H9 (cell line): ENCODE data around the gene TBC1D24. TPM values are rescaled to one million over a fixed set of nuclear protein-coding genes. Genes with fewer than 3 reads are reported as not detected.
A peak's percentile ranks its signal among the peaks of the same experiment; 100 is the strongest.

Source experiments
- DNase-seq: peaks from one replicate; pipeline ENCODE4 v3.0.0-alpha.2; 2017
- H2AFZ ChIP-seq: one replicate; pipeline ENCODE4 v1.6.1; 2013; ENCODE audit warnings: mild to moderate bottlenecking, low read length, control low read depth, moderate library complexity
- H2AK5ac ChIP-seq: 2 replicates; pipeline ENCODE4 v1.6.1; 2013; ENCODE audit warnings: low read length, control low read depth, mixed read lengths; ENCODE audit not compliant: insufficient read length
- H2BK120ac ChIP-seq: one replicate; pipeline ENCODE4 v1.6.1; 2013; ENCODE audit warnings: low read depth, mild to moderate bottlenecking, low read length, control low read depth, inconsistent platforms; ENCODE audit not compliant: poor library complexity, severe bottlenecking
- H2BK12ac ChIP-seq: 2 replicates; pipeline ENCODE4 v1.6.1; 2013; ENCODE audit warnings: low read length, control low read depth, mixed read lengths, low read depth; ENCODE audit not compliant: insufficient read length
- H2BK15ac ChIP-seq: 2 replicates; pipeline ENCODE4 v1.6.1; 2013; ENCODE audit warnings: low read depth, low read length, control low read depth
- H2BK20ac ChIP-seq: one replicate; pipeline ENCODE4 v1.6.1; 2013; ENCODE audit warnings: low read depth, mild to moderate bottlenecking, low read length, control low read depth, inconsistent platforms; ENCODE audit not compliant: poor library complexity, severe bottlenecking
- H2BK5ac ChIP-seq: 2 replicates; pipeline ENCODE4 v1.6.1; 2013; ENCODE audit warnings: low read length, control low read depth, mixed read lengths; ENCODE audit not compliant: insufficient read length
- H3K14ac ChIP-seq: 2 replicates; pipeline ENCODE4 v1.6.1; 2013; ENCODE audit warnings: low read length, control low read depth; ENCODE audit not compliant: insufficient read depth
- H3K18ac ChIP-seq: 2 replicates; pipeline ENCODE4 v1.6.1; 2013; ENCODE audit warnings: low read depth, mild to moderate bottlenecking, mixed read lengths, low read length, control low read depth; ENCODE audit not compliant: insufficient read length
- H3K23ac ChIP-seq: 2 replicates; pipeline ENCODE4 v1.6.1; 2013; ENCODE audit warnings: low read length, control low read depth, mixed read lengths, low read depth; ENCODE audit not compliant: insufficient read length
- H3K23me2 ChIP-seq: 2 replicates; pipeline ENCODE4 v1.6.1; 2013; ENCODE audit warnings: low read depth, mild to moderate bottlenecking, mixed read lengths, low read length, control low read depth; ENCODE audit not compliant: insufficient read length, poor library complexity, severe bottlenecking
- H3K27ac ChIP-seq: 2 replicates; pipeline ENCODE4 v1.5.1; 2013; ENCODE audit warnings: low read length, control low read depth, mixed read lengths, low read depth; ENCODE audit not compliant: insufficient read length
- H3K27me3 ChIP-seq: 2 replicates; pipeline ENCODE4 v1.6.1; 2013; ENCODE audit warnings: low read length, control low read depth, inconsistent platforms; ENCODE audit not compliant: insufficient read depth
- H3K4ac ChIP-seq: 2 replicates; pipeline ENCODE4 v1.6.1; 2013; ENCODE audit warnings: low read depth, mild to moderate bottlenecking, control low read depth, inconsistent platforms, low read length, moderate library complexity
- H3K4me1 ChIP-seq: 2 replicates; pipeline ENCODE4 v1.6.1; 2013; ENCODE audit warnings: low read length, control low read depth, inconsistent platforms; ENCODE audit not compliant: insufficient read depth
- H3K4me2 ChIP-seq: 2 replicates; pipeline ENCODE4 v1.6.1; 2013; ENCODE audit warnings: low read length, control low read depth, mixed read lengths; ENCODE audit not compliant: insufficient read length, insufficient read depth
- H3K56ac ChIP-seq: 2 replicates; pipeline ENCODE4 v1.6.1; 2013; ENCODE audit warnings: low read depth, mild to moderate bottlenecking, mixed read lengths, low read length, control low read depth; ENCODE audit not compliant: insufficient read length
- H3K79me1 ChIP-seq: 2 replicates; pipeline ENCODE4 v1.6.1; 2013; ENCODE audit warnings: low read depth, mild to moderate bottlenecking, moderate library complexity, low read length, control low read depth, inconsistent platforms; ENCODE audit not compliant: insufficient read depth, poor library complexity, severe bottlenecking
- H3K79me2 ChIP-seq: 2 replicates; pipeline ENCODE4 v1.6.1; 2013; ENCODE audit warnings: low read length, control low read depth, inconsistent platforms; ENCODE audit not compliant: insufficient read depth
- H3K9ac ChIP-seq: 2 replicates; pipeline ENCODE4 v1.6.1; 2013; ENCODE audit warnings: low read length, control low read depth, mixed read lengths; ENCODE audit not compliant: insufficient read length; ENCODE audit errors: extremely low read depth
- H3K9me3 ChIP-seq: one replicate; pipeline ENCODE4 v1.6.1; 2013; ENCODE audit warnings: low read depth, low read length, inconsistent platforms; ENCODE audit not compliant: control insufficient read depth
- H3T11ph ChIP-seq: one replicate; pipeline ENCODE4 v1.6.1; 2013; ENCODE audit warnings: mild to moderate bottlenecking, low read length, control low read depth, inconsistent platforms
- H4K20me1 ChIP-seq: one replicate; pipeline ENCODE4 v1.6.1; 2013; ENCODE audit not compliant: control insufficient read depth, insufficient read length, insufficient read depth
- H4K5ac ChIP-seq: 2 replicates; pipeline ENCODE4 v1.6.1; 2013; ENCODE audit warnings: low read depth, mild to moderate bottlenecking, mixed read lengths, low read length, control low read depth; ENCODE audit not compliant: insufficient read length
- H4K8ac ChIP-seq: replicated peaks from 2 replicates; pipeline ENCODE4 v1.6.1; 2013; ENCODE audit warnings: low read length, control low read depth, mixed read lengths, low read depth; ENCODE audit not compliant: insufficient read length
- H4K91ac ChIP-seq: 2 replicates; pipeline ENCODE4 v1.6.1; 2013; ENCODE audit warnings: low read depth, mild to moderate bottlenecking, moderate library complexity, mixed read lengths, low read length, control low read depth; ENCODE audit not compliant: insufficient read length
- H3K27ac Mint-ChIP-seq, 3 experiments: 2 replicates in 2 of 3; 3 replicates in 1 of 3; pipeline ENCODE4 v1.8.0; 2020 to 2021; ENCODE audit warnings: mixed read lengths in 3 of 3, mild to moderate bottlenecking in 1 of 3, moderate library complexity in 1 of 3
- H3K27me3 Mint-ChIP-seq: 2 replicates; pipeline ENCODE4 v1.8.0; 2021; ENCODE audit warnings: low read depth, mild to moderate bottlenecking, moderate library complexity, mixed read lengths
- H3K36me3 Mint-ChIP-seq, 3 experiments: 2 replicates in 2 of 3; 3 replicates in 1 of 3; pipeline ENCODE4 v1.8.0; 2020 to 2021; ENCODE audit warnings: low read depth in 3 of 3, mixed read lengths in 3 of 3; ENCODE audit not compliant: insufficient read depth in 1 of 3
- H3K4me1 Mint-ChIP-seq, 2 experiments: 2 replicates each; pipeline ENCODE4 v1.8.0; 2020; ENCODE audit warnings: mixed read lengths in 2 of 2
- H3K4me3 Mint-ChIP-seq, 2 experiments: 2 replicates in 1 of 2; 3 replicates in 1 of 2; pipeline ENCODE4 v1.8.0; 2020 to 2021; ENCODE audit warnings: mild to moderate bottlenecking in 2 of 2, mixed read lengths in 2 of 2, moderate library complexity in 1 of 2
- H3K9me3 Mint-ChIP-seq, 2 experiments: 2 replicates in 1 of 2; 3 replicates in 1 of 2; pipeline ENCODE4 v1.8.0; 2020; ENCODE audit warnings: mild to moderate bottlenecking in 2 of 2, mixed read lengths in 2 of 2, moderate library complexity in 1 of 2
- WGBS: extraction: QIAGEN DNeasy Blood & Tissue Kit; methylation state at CpG from one replicate; pipeline ENCODE4 v1.1.7; 2013; ENCODE audit warnings: missing lambda C conversion rate, low lambda C conversion rate, mixed read lengths; ENCODE audit not compliant: insufficient read length; ENCODE audit errors: extremely low coverage; 5-methylcytosine and 5-hydroxymethylcytosine counted together
- total RNA-seq: library from RNA; stranded (reverse); gene quantifications from 2 replicates; pipeline ENCODE4 v1.2.1, GENCODE V29; 2021
- TF ChIP-seq, protein P1 (sequence below): fragments of 200-600 bp; sonication (generic); conservative IDR thresholded peaks from 3 replicates; pipeline ENCODE4 v1.8.0; 2021; ENCODE audit warnings: antibody characterized with exemption, mild to moderate bottlenecking

Gene TBC1D24
- total RNA-seq, 1 experiment from 2014 or later: 19.0 TPM

DNA sequence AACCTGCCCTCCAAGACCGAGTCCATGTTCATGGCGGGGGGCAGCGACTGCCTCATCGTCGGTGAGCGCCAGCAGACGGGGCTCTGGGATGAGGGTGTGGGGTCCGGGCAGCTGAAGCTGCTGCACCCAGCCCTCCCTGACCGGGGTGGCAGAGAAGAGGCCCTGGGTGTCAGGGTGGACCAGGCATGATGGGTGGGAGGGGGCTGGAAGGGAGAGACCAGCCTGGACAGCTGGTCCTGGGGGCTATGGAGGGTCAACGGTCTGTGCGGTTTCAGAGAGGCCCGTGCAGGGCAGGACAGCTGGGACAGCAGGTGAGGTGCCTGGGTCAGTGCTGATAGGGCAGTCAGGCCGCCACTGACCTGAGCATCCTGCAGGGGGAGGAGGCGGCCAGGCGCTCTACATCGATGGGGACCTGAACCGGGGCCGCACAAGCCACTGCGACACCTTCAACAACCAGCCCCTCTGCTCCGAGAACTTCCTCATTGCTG, 25.5 kb downstream of the TBC1D24 start:
- H3K9ac ChIP-seq: no peak overlapping the region
- peak overlapping the region in 1 of 3 experiments; percentile 44; a peak in 1 of 7 replicates for H3K27ac Mint-ChIP-seq
- H3K36me3 Mint-ChIP-seq: peaks cover 0 to 18% (median 4%) of the 10 kb centered on the region in 3 experiments; a peak in 4 of 7 replicates
- no peak overlapping the region for H2BK15ac ChIP-seq
- peaks cover 3% of the 10 kb centered on the region for H3K23me2 ChIP-seq
- no peaks in the 10 kb centered on the region for H3K4me1 ChIP-seq
- no peak overlapping the region for H2BK20ac ChIP-seq
- no peak overlapping the region for H3T11ph ChIP-seq
- H3K27me3 ChIP-seq: no peaks in the 10 kb centered on the region
- H2AK5ac ChIP-seq: no peak overlapping the region
- WGBS: no CpG with 5 or more reads among the region's 20 CpGs
- no peak overlapping the region for H4K91ac ChIP-seq
- H3K27me3 Mint-ChIP-seq: no peaks in the 10 kb centered on the region
- H3K4me3 Mint-ChIP-seq: no peak overlapping the region
- H2BK120ac ChIP-seq: no peak overlapping the region
- H3K14ac ChIP-seq: no peak overlapping the region
- H3K9me3 Mint-ChIP-seq: no peaks in the 10 kb centered on the region
- no peak overlapping the region for H3K23ac ChIP-seq
- peaks cover 3 to 5% of the 10 kb centered on the region in 2 experiments for H3K4me1 Mint-ChIP-seq
- no peaks in the 10 kb centered on the region for H3K9me3 ChIP-seq
- H3K18ac ChIP-seq: no peak overlapping the region
- DNase-seq: peak; percentile 67
- H4K8ac ChIP-seq: no peak overlapping the region
- no peaks in the 10 kb centered on the region for H4K20me1 ChIP-seq
- no peak overlapping the region for H2BK12ac ChIP-seq
- TF ChIP-seq, protein P1, sequence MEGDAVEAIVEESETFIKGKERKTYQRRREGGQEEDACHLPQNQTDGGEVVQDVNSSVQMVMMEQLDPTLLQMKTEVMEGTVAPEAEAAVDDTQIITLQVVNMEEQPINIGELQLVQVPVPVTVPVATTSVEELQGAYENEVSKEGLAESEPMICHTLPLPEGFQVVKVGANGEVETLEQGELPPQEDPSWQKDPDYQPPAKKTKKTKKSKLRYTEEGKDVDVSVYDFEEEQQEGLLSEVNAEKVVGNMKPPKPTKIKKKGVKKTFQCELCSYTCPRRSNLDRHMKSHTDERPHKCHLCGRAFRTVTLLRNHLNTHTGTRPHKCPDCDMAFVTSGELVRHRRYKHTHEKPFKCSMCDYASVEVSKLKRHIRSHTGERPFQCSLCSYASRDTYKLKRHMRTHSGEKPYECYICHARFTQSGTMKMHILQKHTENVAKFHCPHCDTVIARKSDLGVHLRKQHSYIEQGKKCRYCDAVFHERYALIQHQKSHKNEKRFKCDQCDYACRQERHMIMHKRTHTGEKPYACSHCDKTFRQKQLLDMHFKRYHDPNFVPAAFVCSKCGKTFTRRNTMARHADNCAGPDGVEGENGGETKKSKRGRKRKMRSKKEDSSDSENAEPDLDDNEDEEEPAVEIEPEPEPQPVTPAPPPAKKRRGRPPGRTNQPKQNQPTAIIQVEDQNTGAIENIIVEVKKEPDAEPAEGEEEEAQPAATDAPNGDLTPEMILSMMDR: no peak
- no peak overlapping the region for H3K27ac ChIP-seq
- H3K79me1 ChIP-seq: no peaks in the 10 kb centered on the region
- no peak overlapping the region for H2AFZ ChIP-seq
- no peaks in the 10 kb centered on the region for H3K79me2 ChIP-seq
- H3K4me2 ChIP-seq: no peak overlapping the region
- H2BK5ac ChIP-seq: no peak overlapping the region
- no peak overlapping the region for H3K56ac ChIP-seq
- no peak overlapping the region for H3K4ac ChIP-seq
- H4K5ac ChIP-seq: no peak overlapping the region
